ENCODE results near the gene SPATA46. TPM values are rescaled to one million over a fixed set of nuclear protein-coding genes. Genes with fewer than 3 reads are reported as not detected.

Gene SPATA46
- total RNA-seq, 1 experiment from 2014 or later, result not detected

DNA sequence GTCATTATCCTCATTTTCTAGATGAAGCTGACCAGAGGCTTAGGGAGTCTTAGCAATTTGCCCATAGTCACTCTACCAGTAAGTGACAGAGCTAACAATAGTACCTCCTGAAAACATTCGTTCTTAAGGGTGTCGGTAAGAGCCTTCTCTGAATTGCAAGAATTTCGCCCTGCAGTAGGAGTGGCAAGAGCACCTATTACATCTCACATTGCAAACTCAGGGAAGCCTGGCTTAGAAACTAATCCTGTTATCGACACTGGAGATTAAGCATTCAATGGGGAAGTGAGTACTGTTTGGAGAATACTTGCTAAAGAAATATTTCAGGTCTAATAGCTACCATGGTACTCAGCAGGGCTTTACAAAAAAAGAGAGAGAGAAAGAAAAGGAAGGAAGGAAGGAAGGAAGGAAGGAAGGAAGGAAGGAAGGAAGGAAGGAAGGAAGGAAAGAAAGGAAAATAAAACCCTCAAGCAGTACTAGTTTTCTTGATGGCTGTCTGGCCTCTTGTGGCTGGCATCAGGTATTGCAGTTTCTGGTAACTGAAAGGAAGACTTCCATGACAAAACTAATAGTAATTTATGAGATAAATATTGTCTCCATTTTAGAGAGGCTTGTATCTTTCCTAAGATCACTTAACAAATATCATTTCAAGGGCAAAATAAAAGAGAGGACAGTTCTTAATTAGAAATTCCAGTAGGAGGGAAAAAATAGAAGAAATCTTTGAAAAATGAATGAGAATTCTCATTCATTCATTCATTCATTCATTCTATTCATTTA is 15.3 kb upstream of the SPATA46 start:
- CTCF ChIA-PET, result interaction anchor here (1.0 to 1.7 kb wide), 3 partner anchors 11 to 336 kb away, joined by 3 to 14 read pairs (median 10); partner anchors contain the start of gene C1orf226
- Mint-ChIP-seq H3K4me3 (ENCODE audit: unreplicated experiment) (peak overlapping the region; percentile 4), H3K27me3 (ENCODE audit: insufficient read depth, unreplicated experiment) (peaks cover 8% of the 10 kb centered on the region), H3K4me1 (ENCODE audit: low read depth, unreplicated experiment) (peaks cover 14% of the 10 kb centered on the region), H3K9me3 (ENCODE audit: unreplicated experiment) (no peaks in the 10 kb centered on the region), H3K36me3 (ENCODE audit: insufficient read depth, unreplicated experiment) (no peaks in the 10 kb centered on the region), H3K27ac (ENCODE audit: unreplicated experiment) (no peak overlapping the region)
- POLR2A ChIA-PET, result interaction anchor here (0.7 kb wide), 1 partner anchor 465 kb away, joined by 3 read pairs; no protein-coding TSS in a partner anchor
- DNase-seq, result peak in 1 of 2 experiments; percentile 42
- Histone ChIP-seq H3K4me3 (ENCODE audit: low read depth, low read length) (no peak overlapping the region), H3K9me3 (no peaks in the 10 kb centered on the region), H3K27me3 (replicated peaks; ENCODE audit: control insufficient read depth, insufficient read depth, low read length) (no peaks in the 10 kb centered on the region), H3K36me3 (ENCODE audit: control insufficient read depth, insufficient read depth, low read length) (no peaks in the 10 kb centered on the region), H3K4me1 (peaks cover 8% of the 10 kb centered on the region)
- BruUV-seq (replicated peaks), result no TSS peak
- intact Hi-C loops (cut with micrococcal nuclease; ENCODE audit: unreplicated experiment), result loop anchor here (1.0 to 2.0 kb wide), 3 partner anchors 35 to 336 kb away; no protein-coding TSS in a partner anchor
- TF ChIP-seq, protein P1, sequence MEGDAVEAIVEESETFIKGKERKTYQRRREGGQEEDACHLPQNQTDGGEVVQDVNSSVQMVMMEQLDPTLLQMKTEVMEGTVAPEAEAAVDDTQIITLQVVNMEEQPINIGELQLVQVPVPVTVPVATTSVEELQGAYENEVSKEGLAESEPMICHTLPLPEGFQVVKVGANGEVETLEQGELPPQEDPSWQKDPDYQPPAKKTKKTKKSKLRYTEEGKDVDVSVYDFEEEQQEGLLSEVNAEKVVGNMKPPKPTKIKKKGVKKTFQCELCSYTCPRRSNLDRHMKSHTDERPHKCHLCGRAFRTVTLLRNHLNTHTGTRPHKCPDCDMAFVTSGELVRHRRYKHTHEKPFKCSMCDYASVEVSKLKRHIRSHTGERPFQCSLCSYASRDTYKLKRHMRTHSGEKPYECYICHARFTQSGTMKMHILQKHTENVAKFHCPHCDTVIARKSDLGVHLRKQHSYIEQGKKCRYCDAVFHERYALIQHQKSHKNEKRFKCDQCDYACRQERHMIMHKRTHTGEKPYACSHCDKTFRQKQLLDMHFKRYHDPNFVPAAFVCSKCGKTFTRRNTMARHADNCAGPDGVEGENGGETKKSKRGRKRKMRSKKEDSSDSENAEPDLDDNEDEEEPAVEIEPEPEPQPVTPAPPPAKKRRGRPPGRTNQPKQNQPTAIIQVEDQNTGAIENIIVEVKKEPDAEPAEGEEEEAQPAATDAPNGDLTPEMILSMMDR (IDR thresholded peaks at IDR 0.05; ENCODE audit: insufficient read depth in 1 of 2, low read depth in 1 of 2, low read length in 1 of 2, severe bottlenecking in 1 of 2, unreplicated experiment in 1 of 2), result peak; percentile 64 to 88

DNA sequence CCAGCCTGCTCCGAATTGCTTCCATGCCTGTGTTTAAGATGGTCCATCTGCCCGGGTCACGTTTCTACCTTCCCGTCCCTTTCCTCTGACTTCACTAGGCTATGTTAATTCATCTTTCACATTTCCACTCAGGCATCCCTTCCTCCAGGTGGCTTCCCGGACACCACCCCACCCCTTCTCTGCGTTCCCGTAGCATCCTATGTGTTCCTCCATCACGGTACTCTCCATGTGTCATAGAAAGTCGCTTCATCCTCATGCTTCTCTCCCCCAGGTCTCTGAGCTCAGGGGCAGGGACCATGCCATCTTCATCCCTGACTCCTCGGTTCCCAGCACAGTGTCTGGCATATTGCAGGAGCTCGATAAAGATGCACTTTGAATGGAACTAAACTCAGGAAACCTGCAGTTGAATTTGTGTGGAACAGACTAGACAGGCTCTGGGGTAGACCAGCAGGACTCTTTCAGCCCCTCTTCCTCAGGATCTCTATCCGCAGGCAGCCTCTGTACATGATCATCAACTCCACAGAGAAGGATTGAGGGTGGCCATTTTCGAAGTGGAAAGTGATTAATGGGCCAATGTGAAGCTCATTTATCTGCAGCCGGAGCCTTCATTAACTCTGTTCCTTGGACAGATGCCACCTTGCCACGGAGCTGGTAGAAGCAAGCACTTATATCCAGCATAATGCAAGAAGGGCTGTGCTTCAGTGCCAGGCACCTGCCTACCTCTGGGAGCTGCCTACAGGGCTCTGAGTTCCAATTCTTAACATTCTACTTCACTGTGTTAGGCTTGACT is 13.9 kb upstream of the SPATA46 start:
- no peaks in the 10 kb centered on the region for H3K36me3 ChIP-seq (ENCODE audit: control insufficient read depth, insufficient read depth, low read length)
- peaks cover 14% of the 10 kb centered on the region for H3K4me1 Mint-ChIP-seq (ENCODE audit: low read depth, unreplicated experiment)
- H3K4me1 ChIP-seq, result peaks cover 8% of the 10 kb centered on the region
- no peaks in the 10 kb centered on the region for H3K9me3 ChIP-seq
- H3K4me3 ChIP-seq (ENCODE audit: low read depth, low read length), result no peak overlapping the region
- TF ChIP-seq, protein P1 (IDR thresholded peaks at IDR 0.05; ENCODE audit: insufficient read depth in 1 of 2, low read depth in 1 of 2, low read length in 1 of 2, severe bottlenecking in 1 of 2, unreplicated experiment in 1 of 2), result no peak
- ChIA-PET CTCF (interaction anchor here (0.8 to 1.7 kb wide), 2 partner anchors 9 to 106 kb away, joined by 3 to 10 read pairs; partner anchors contain the start of gene C1orf226), POLR2A (interaction anchor here (0.9 kb wide), 1 partner anchor 9 kb away, joined by 3 read pairs; the partner anchor contains the start of gene C1orf226)
- H3K9me3 Mint-ChIP-seq (ENCODE audit: unreplicated experiment), result no peaks in the 10 kb centered on the region
- DNase-seq, result no peak
- H3K27me3 Mint-ChIP-seq (ENCODE audit: insufficient read depth, unreplicated experiment), result no peaks in the 10 kb centered on the region
- intact Hi-C loops (cut with micrococcal nuclease; ENCODE audit: unreplicated experiment), result no loop called here
- H3K4me3 Mint-ChIP-seq (ENCODE audit: unreplicated experiment), result no peak overlapping the region
- no TSS peak for BruUV-seq (replicated peaks)
- H3K27ac Mint-ChIP-seq (ENCODE audit: unreplicated experiment), result no peak overlapping the region
- H3K36me3 Mint-ChIP-seq (ENCODE audit: insufficient read depth, unreplicated experiment), result no peaks in the 10 kb centered on the region
- H3K27me3 ChIP-seq (replicated peaks; ENCODE audit: control insufficient read depth, insufficient read depth, low read length), result no peaks in the 10 kb centered on the region

DNA sequence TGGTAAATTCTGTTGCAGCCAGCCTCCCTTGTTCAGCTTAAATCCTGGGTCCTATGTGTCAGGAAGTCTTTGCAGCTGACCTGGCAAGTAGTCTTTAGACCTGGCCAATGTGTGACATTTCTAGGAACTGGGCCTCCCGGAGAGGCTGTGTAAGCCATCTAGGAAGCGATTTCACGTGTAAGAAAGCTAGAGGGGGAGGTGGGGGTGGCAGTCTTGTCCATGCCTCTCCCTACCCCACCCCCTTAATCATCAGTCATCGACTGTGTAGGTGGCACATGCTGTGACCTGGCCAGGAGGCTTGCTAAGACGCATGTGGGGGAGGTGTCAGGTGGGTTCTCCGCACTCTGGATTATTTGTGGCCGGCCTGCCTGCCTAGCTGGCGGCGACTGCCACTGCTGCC is 13.3 kb upstream of the SPATA46 start:
- no peak overlapping the region for H3K4me3 Mint-ChIP-seq (ENCODE audit: unreplicated experiment)
- Histone ChIP-seq H3K9me3 (no peaks in the 10 kb centered on the region), H3K4me1 (peaks cover 8% of the 10 kb centered on the region), H3K4me3 (ENCODE audit: low read depth, low read length) (no peak overlapping the region), H3K27me3 (replicated peaks; ENCODE audit: control insufficient read depth, insufficient read depth, low read length) (no peaks in the 10 kb centered on the region), H3K36me3 (ENCODE audit: control insufficient read depth, insufficient read depth, low read length) (no peaks in the 10 kb centered on the region; the same call in 1 of the 2 replicates)
- DNase-seq, result no peak
- intact Hi-C loops (cut with micrococcal nuclease; ENCODE audit: unreplicated experiment), result loop anchor here (10.0 kb wide), 1 partner anchor 195 kb away; no protein-coding TSS in a partner anchor
- POLR2A ChIA-PET, result interaction anchor here (0.5 to 0.9 kb wide), 2 partner anchors 9 to 18 kb away, joined by 3 read pairs; partner anchors contain the start of gene C1orf226
- H3K27ac Mint-ChIP-seq (ENCODE audit: unreplicated experiment), result no peak overlapping the region
- TF ChIP-seq, protein P1 (IDR thresholded peaks at IDR 0.05; ENCODE audit: insufficient read depth in 1 of 2, low read depth in 1 of 2, low read length in 1 of 2, severe bottlenecking in 1 of 2, unreplicated experiment in 1 of 2), result no peak
- H3K9me3 Mint-ChIP-seq (ENCODE audit: unreplicated experiment), result no peaks in the 10 kb centered on the region
- H3K4me1 Mint-ChIP-seq (ENCODE audit: low read depth, unreplicated experiment), result peaks cover 14% of the 10 kb centered on the region
- H3K36me3 Mint-ChIP-seq (ENCODE audit: insufficient read depth, unreplicated experiment), result no peaks in the 10 kb centered on the region
- CTCF ChIA-PET, result no interaction called here
- BruUV-seq (replicated peaks), result no TSS peak
- H3K27me3 Mint-ChIP-seq (ENCODE audit: insufficient read depth, unreplicated experiment), result no peaks in the 10 kb centered on the region
